ENCODE data around the gene MDFI.

The MDFI gene

GRCh38 chr6:41642960-41643898 is 5.0 kb downstream of the MDFI start:
- peaks cover 25% of the 10 kb centered on the region for H3K27me3 ChIP-seq (ENCODE audit: insufficient read depth, poor library complexity, severe bottlenecking)
- DNase-seq (ENCODE audit: low read depth in 1 of 2, low spot score in 1 of 2) = no peak
- TF ChIP-seq GABPA (IDR thresholded peaks at IDR 0.05; ENCODE audit: low read depth) (no peak), SPI1 (IDR thresholded peaks at IDR 0.05; ENCODE audit: borderline replicate concordance, low read depth) (no peak), REST (IDR thresholded peaks at IDR 0.05; ENCODE audit: insufficient replicate concordance, low read depth) (no peak), POLR2AphosphoS5 (IDR thresholded peaks at IDR 0.05; ENCODE audit: low read depth) (no peak)
- TF ChIP-seq, protein P1, sequence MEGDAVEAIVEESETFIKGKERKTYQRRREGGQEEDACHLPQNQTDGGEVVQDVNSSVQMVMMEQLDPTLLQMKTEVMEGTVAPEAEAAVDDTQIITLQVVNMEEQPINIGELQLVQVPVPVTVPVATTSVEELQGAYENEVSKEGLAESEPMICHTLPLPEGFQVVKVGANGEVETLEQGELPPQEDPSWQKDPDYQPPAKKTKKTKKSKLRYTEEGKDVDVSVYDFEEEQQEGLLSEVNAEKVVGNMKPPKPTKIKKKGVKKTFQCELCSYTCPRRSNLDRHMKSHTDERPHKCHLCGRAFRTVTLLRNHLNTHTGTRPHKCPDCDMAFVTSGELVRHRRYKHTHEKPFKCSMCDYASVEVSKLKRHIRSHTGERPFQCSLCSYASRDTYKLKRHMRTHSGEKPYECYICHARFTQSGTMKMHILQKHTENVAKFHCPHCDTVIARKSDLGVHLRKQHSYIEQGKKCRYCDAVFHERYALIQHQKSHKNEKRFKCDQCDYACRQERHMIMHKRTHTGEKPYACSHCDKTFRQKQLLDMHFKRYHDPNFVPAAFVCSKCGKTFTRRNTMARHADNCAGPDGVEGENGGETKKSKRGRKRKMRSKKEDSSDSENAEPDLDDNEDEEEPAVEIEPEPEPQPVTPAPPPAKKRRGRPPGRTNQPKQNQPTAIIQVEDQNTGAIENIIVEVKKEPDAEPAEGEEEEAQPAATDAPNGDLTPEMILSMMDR (IDR thresholded peaks at IDR 0.05; ENCODE audit: insufficient read depth, low read length) = no peak
- H3K27ac ChIP-seq (replicated peaks) = no peak overlapping the region
- H3K4me3 ChIP-seq (replicated peaks; ENCODE audit: insufficient read depth, low read length) = no peak overlapping the region

- H3K27me3 ChIP-seq (ENCODE audit: insufficient read depth, poor library complexity, severe bottlenecking) = peaks cover 18% of the 10 kb centered on the region
- no peak for DNase-seq (ENCODE audit: low read depth in 1 of 2, low spot score in 1 of 2)
- TF ChIP-seq SPI1 (IDR thresholded peaks at IDR 0.05; ENCODE audit: borderline replicate concordance, low read depth) = no peak
- TF ChIP-seq POLR2AphosphoS5 (IDR thresholded peaks at IDR 0.05; ENCODE audit: low read depth) = no peak
- TF ChIP-seq GABPA (IDR thresholded peaks at IDR 0.05; ENCODE audit: low read depth) = no peak
- TF ChIP-seq, protein P1 (IDR thresholded peaks at IDR 0.05; ENCODE audit: insufficient read depth, low read length) = no peak
- TF ChIP-seq REST (IDR thresholded peaks at IDR 0.05; ENCODE audit: insufficient replicate concordance, low read depth) = no peak
- H3K4me3 ChIP-seq (replicated peaks; ENCODE audit: insufficient read depth, low read length) = no peak overlapping the region
- H3K27ac ChIP-seq (replicated peaks) = no peak overlapping the region
These were observed 5.6 kb downstream of the MDFI start for GRCh38 chr6:41643899-41644269.

GRCh38 chr6:41644297-41644879 is 6.1 kb downstream of the MDFI start:
- no peak for DNase-seq (ENCODE audit: low read depth in 1 of 2, low spot score in 1 of 2)
- Histone ChIP-seq H3K27ac (replicated peaks) (no peak overlapping the region), H3K27me3 (ENCODE audit: insufficient read depth, poor library complexity, severe bottlenecking) (peaks cover 13% of the 10 kb centered on the region), H3K4me3 (replicated peaks; ENCODE audit: insufficient read depth, low read length) (no peak overlapping the region)
- TF ChIP-seq GABPA (IDR thresholded peaks at IDR 0.05; ENCODE audit: low read depth) (no peak), SPI1 (IDR thresholded peaks at IDR 0.05; ENCODE audit: borderline replicate concordance, low read depth) (no peak), POLR2AphosphoS5 (IDR thresholded peaks at IDR 0.05; ENCODE audit: low read depth) (no peak), REST (IDR thresholded peaks at IDR 0.05; ENCODE audit: insufficient replicate concordance, low read depth) (no peak)
- TF ChIP-seq, protein P1 (IDR thresholded peaks at IDR 0.05; ENCODE audit: insufficient read depth, low read length) = no peak

Measured in HL-60 (cell line).